ENCODE results near the gene ACY1. TPM values are rescaled to one million over a fixed set of nuclear protein-coding genes. Genes with fewer than 3 reads are reported as not detected.
A peak's percentile ranks its signal among the peaks of the same experiment; 100 is the strongest.

Gene ACY1
- total RNA-seq, 1 donor from 2014 or later: 95.8 TPM

- no peak for TF ChIP-seq CTCF (conservative IDR thresholded peaks at IDR 0.05; ENCODE audit: low read depth, low read length)
- H3K4me3 ChIP-seq (ENCODE audit: low read depth, low read length): no peak overlapping the region
- DNase-seq (ENCODE audit: low read depth): no peak
Measured at GRCh38 chr3:51977446-51978142, 5.7 kb upstream of the ACY1 start.

DNA sequence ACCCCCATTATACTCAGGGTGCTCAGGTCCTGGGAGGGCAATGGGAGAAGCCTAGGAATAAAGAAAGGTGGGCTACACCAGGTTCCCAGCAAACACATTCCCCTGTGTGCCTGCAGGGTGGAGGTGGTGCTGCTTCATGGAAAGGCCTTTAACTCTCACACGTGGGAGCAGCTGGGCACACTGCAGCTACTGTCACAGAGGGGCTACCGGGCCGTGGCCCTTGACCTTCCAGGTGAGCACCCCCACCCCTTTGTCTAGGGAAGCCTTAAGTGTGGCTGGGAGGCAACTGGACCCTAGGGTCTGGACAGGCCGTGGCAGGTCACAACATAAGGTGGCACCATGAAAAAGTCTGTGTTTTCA is 5.2 kb upstream of the ACY1 start:
- no peak overlapping the region for H3K4me3 ChIP-seq (ENCODE audit: low read depth, low read length)
- DNase-seq (ENCODE audit: low read depth): no peak
- TF ChIP-seq CTCF (conservative IDR thresholded peaks at IDR 0.05; ENCODE audit: low read depth, low read length): no peak

DNA sequence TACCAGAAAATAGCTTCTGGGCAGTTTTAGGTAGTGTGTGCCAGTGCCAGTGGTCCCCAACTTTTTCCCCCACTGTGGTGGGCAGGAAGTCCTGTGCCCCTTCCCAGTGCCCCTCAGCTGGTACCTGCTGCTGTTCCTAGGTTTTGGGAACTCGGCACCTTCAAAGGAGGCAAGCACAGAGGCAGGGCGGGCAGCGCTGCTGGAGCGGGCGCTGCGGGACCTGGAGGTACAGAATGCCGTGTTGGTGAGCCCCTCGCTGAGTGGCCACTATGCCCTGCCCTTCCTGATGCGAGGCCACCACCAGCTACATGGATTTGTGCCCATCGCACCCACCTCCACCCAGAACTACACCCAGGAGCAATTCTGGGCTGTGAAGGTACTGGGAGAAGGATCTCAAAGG is 3.1 kb upstream of the ACY1 start:
- no peak overlapping the region for H3K4me3 ChIP-seq (ENCODE audit: low read depth, low read length)
- no peak for TF ChIP-seq CTCF (conservative IDR thresholded peaks at IDR 0.05; ENCODE audit: low read depth, low read length)
- DNase-seq (ENCODE audit: low read depth): no peak

GRCh38 chr3:51982352-51982837 is 940 bp upstream of the ACY1 start:
- peak overlapping the region; percentile 79 for H3K4me3 ChIP-seq (ENCODE audit: low read depth, low read length)
- peak; percentile 78 for DNase-seq (ENCODE audit: low read depth)
- peak; percentile 80 for TF ChIP-seq CTCF (conservative IDR thresholded peaks at IDR 0.05; ENCODE audit: low read depth, low read length)

GRCh38 chr3:51983578-51984268 is 388 bp downstream of the ACY1 start:
- peak overlapping the region; percentile 79 for H3K4me3 ChIP-seq (ENCODE audit: low read depth, low read length)
- no peak for DNase-seq (ENCODE audit: low read depth)
- TF ChIP-seq CTCF (conservative IDR thresholded peaks at IDR 0.05; ENCODE audit: low read depth, low read length): no peak

- DNase-seq (ENCODE audit: low read depth): no peak
- H3K4me3 ChIP-seq (ENCODE audit: low read depth, low read length): peak overlapping the region; percentile 79
- no peak for TF ChIP-seq CTCF (conservative IDR thresholded peaks at IDR 0.05; ENCODE audit: low read depth, low read length)
Measured at GRCh38 chr3:51984269-51984647, 923 bp downstream of the ACY1 start.
